ENCODE data around the gene CLIC1. TPM values are rescaled to one million over a fixed set of nuclear protein-coding genes. Genes with fewer than 3 reads are reported as not detected.

Gene CLIC1
- total and polyA plus RNA-seq, 2 experiments from 2014 or later, result 269 to 296 TPM

DNA sequence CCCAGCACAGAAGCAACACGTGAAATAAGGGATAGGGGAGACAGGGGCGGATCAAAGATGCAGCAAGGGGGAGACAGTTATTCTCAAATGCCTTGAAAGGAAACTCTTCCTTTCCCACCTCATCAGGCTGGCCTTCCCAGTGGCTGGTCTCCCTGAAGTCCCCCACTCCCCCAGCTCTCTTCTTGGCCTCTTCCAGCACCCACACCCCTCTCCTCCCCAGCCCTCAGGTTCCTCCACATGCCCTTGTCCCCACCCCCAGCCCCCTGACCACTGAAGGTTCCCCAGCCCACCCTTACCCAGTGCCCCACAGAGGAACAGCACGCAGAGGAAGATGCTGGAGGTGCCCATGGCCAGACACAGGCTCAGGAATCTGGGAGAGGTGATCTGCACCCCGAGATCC is 22.9 kb downstream of the CLIC1 start:
- Histone ChIP-seq H3K27ac (ENCODE audit: low read depth) (no peak overlapping the region), H4K20me1 (replicated peaks; ENCODE audit: insufficient read depth) (no peaks in the 10 kb centered on the region), H3K79me2 (replicated peaks; ENCODE audit: insufficient read depth) (no peaks in the 10 kb centered on the region), H3K4me3 (peak overlapping the region; percentile 14; the same call in 1 of the 2 replicates), H3F3A (replicated peaks; ENCODE audit: low read depth) (no peaks in the 10 kb centered on the region), H3K9me2 (ENCODE audit: insufficient read depth) (no peaks in the 10 kb centered on the region), H3K36me3 (ENCODE audit: insufficient read depth) (no peaks in the 10 kb centered on the region), H2AFZ (peak overlapping the region; percentile 100), H3K4me1 (ENCODE audit: insufficient read depth) (peaks cover 29% of the 10 kb centered on the region), H3K27me3 (ENCODE audit: insufficient read depth) (no peaks in the 10 kb centered on the region), H3K4me2 (peak overlapping the region; percentile 71)
- ATAC-seq (no peak), DNase-seq (ENCODE audit: low spot score) (no peak)
- H3K36me3 Mint-ChIP-seq (ENCODE audit: low read depth), result no peaks in the 10 kb centered on the region; the same call in 2 of the 3 replicates
- peaks cover 38% of the 10 kb centered on the region for H3K4me1 Mint-ChIP-seq
- H3K27ac Mint-ChIP-seq, result no peak overlapping the region
- TF ChIP-seq NANOG (IDR thresholded peaks at IDR 0.05; ENCODE audit: borderline replicate concordance) (no peak), EZH2phosphoT487 (IDR thresholded peaks at IDR 0.05; ENCODE audit: unreplicated experiment) (no peak), JUNB (IDR thresholded peaks at IDR 0.05; ENCODE audit: unreplicated experiment) (no peak), POLR2AphosphoS5 (IDR thresholded peaks at IDR 0.05; ENCODE audit: low read depth) (no peak), ZNF331 (CRISPR knock-in tag; IDR thresholded peaks at IDR 0.05; ENCODE audit: low read depth) (no peak), EZH2 (IDR thresholded peaks at IDR 0.05; ENCODE audit: low read depth, unreplicated experiment) (no peak), CREB1 (CRISPR knock-in tag; IDR thresholded peaks at IDR 0.05; ENCODE audit: low read depth) (no peak), STAT1 (IDR thresholded peaks at IDR 0.05; ENCODE audit: unreplicated experiment) (no peak), ZNF114 (CRISPR knock-in tag; IDR thresholded peaks at IDR 0.05) (no peak)
- TF ChIP-seq, protein P1, sequence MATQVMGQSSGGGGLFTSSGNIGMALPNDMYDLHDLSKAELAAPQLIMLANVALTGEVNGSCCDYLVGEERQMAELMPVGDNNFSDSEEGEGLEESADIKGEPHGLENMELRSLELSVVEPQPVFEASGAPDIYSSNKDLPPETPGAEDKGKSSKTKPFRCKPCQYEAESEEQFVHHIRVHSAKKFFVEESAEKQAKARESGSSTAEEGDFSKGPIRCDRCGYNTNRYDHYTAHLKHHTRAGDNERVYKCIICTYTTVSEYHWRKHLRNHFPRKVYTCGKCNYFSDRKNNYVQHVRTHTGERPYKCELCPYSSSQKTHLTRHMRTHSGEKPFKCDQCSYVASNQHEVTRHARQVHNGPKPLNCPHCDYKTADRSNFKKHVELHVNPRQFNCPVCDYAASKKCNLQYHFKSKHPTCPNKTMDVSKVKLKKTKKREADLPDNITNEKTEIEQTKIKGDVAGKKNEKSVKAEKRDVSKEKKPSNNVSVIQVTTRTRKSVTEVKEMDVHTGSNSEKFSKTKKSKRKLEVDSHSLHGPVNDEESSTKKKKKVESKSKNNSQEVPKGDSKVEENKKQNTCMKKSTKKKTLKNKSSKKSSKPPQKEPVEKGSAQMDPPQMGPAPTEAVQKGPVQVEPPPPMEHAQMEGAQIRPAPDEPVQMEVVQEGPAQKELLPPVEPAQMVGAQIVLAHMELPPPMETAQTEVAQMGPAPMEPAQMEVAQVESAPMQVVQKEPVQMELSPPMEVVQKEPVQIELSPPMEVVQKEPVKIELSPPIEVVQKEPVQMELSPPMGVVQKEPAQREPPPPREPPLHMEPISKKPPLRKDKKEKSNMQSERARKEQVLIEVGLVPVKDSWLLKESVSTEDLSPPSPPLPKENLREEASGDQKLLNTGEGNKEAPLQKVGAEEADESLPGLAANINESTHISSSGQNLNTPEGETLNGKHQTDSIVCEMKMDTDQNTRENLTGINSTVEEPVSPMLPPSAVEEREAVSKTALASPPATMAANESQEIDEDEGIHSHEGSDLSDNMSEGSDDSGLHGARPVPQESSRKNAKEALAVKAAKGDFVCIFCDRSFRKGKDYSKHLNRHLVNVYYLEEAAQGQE (IDR thresholded peaks at IDR 0.05; ENCODE audit: unreplicated experiment), result no peak
- TF ChIP-seq, protein P2, sequence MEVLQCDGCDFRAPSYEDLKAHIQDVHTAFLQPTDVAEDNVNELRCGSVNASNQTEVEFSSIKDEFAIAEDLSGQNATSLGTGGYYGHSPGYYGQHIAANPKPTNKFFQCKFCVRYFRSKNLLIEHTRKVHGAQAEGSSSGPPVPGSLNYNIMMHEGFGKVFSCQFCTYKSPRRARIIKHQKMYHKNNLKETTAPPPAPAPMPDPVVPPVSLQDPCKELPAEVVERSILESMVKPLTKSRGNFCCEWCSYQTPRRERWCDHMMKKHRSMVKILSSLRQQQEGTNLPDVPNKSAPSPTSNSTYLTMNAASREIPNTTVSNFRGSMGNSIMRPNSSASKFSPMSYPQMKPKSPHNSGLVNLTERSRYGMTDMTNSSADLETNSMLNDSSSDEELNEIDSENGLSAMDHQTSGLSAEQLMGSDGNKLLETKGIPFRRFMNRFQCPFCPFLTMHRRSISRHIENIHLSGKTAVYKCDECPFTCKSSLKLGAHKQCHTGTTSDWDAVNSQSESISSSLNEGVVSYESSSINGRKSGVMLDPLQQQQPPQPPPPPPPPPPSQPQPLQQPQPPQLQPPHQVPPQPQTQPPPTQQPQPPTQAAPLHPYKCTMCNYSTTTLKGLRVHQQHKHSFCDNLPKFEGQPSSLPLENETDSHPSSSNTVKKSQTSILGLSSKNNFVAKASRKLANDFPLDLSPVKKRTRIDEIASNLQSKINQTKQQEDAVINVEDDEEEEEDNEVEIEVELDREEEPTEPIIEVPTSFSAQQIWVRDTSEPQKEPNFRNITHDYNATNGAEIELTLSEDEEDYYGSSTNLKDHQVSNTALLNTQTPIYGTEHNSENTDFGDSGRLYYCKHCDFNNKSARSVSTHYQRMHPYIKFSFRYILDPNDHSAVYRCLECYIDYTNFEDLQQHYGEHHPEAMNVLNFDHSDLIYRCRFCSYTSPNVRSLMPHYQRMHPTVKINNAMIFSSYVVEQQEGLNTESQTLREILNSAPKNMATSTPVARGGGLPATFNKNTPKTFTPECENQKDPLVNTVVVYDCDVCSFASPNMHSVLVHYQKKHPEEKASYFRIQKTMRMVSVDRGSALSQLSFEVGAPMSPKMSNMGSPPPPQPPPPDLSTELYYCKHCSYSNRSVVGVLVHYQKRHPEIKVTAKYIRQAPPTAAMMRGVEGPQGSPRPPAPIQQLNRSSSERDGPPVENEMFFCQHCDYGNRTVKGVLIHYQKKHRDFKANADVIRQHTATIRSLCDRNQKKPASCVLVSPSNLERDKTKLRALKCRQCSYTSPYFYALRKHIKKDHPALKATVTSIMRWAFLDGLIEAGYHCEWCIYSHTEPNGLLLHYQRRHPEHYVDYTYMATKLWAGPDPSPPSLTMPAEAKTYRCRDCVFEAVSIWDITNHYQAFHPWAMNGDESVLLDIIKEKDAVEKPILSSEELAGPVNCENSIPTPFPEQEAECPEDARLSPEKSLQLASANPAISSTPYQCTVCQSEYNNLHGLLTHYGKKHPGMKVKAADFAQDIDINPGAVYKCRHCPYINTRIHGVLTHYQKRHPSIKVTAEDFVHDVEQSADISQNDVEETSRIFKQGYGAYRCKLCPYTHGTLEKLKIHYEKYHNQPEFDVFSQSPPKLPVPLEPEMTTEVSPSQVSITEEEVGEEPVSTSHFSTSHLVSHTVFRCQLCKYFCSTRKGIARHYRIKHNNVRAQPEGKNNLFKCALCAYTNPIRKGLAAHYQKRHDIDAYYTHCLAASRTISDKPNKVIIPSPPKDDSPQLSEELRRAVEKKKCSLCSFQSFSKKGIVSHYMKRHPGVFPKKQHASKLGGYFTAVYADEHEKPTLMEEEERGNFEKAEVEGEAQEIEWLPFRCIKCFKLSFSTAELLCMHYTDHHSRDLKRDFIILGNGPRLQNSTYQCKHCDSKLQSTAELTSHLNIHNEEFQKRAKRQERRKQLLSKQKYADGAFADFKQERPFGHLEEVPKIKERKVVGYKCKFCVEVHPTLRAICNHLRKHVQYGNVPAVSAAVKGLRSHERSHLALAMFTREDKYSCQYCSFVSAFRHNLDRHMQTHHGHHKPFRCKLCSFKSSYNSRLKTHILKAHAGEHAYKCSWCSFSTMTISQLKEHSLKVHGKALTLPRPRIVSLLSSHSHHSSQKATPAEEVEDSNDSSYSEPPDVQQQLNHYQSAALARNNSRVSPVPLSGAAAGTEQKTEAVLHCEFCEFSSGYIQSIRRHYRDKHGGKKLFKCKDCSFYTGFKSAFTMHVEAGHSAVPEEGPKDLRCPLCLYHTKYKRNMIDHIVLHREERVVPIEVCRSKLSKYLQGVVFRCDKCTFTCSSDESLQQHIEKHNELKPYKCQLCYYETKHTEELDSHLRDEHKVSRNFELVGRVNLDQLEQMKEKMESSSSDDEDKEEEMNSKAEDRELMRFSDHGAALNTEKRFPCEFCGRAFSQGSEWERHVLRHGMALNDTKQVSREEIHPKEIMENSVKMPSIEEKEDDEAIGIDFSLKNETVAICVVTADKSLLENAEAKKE (CRISPR knock-in tag; IDR thresholded peaks at IDR 0.05), result no peak
- TF ChIP-seq, protein P3, sequence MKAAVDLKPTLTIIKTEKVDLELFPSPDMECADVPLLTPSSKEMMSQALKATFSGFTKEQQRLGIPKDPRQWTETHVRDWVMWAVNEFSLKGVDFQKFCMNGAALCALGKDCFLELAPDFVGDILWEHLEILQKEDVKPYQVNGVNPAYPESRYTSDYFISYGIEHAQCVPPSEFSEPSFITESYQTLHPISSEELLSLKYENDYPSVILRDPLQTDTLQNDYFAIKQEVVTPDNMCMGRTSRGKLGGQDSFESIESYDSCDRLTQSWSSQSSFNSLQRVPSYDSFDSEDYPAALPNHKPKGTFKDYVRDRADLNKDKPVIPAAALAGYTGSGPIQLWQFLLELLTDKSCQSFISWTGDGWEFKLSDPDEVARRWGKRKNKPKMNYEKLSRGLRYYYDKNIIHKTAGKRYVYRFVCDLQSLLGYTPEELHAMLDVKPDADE (IDR thresholded peaks at IDR 0.05), result no peak
- TF ChIP-seq, protein P4, sequence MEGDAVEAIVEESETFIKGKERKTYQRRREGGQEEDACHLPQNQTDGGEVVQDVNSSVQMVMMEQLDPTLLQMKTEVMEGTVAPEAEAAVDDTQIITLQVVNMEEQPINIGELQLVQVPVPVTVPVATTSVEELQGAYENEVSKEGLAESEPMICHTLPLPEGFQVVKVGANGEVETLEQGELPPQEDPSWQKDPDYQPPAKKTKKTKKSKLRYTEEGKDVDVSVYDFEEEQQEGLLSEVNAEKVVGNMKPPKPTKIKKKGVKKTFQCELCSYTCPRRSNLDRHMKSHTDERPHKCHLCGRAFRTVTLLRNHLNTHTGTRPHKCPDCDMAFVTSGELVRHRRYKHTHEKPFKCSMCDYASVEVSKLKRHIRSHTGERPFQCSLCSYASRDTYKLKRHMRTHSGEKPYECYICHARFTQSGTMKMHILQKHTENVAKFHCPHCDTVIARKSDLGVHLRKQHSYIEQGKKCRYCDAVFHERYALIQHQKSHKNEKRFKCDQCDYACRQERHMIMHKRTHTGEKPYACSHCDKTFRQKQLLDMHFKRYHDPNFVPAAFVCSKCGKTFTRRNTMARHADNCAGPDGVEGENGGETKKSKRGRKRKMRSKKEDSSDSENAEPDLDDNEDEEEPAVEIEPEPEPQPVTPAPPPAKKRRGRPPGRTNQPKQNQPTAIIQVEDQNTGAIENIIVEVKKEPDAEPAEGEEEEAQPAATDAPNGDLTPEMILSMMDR (conservative IDR thresholded peaks at IDR 0.05; ENCODE audit: low read depth in 2 of 2), result no peak
- H3K9me3 Mint-ChIP-seq, result no peaks in the 10 kb centered on the region
- no peak overlapping the region; the same call in 2 of the 3 replicates for H3K4me3 Mint-ChIP-seq
- peaks cover 14% of the 10 kb centered on the region for H3K27me3 Mint-ChIP-seq (ENCODE audit: insufficient read depth, low read depth, poor library complexity)
